ENCODE measurements around the gene OGDHL. TPM values are rescaled to one million over a fixed set of nuclear protein-coding genes. Genes with fewer than 3 reads are reported as not detected.

The OGDHL gene
- total RNA-seq, 1 experiment from 2014 or later, result 1.3 TPM

- TF ChIP-seq POLR2AphosphoS5 (IDR thresholded peaks at IDR 0.05; ENCODE audit: low read depth, low read length), result no peak
- TF ChIP-seq TCF7L2 (IDR thresholded peaks at IDR 0.05; ENCODE audit: low read depth, low read length), result no peak
- TF ChIP-seq SIN3A (IDR thresholded peaks at IDR 0.05; ENCODE audit: borderline replicate concordance, insufficient read depth, low read depth, low read length), result no peak
- TF ChIP-seq CTCF (IDR thresholded peaks at IDR 0.05), result no peak
- TF ChIP-seq REST (IDR thresholded peaks at IDR 0.05; ENCODE audit: insufficient read depth in 1 of 2, low read depth in 2 of 2, low read length in 1 of 2), result no peak
- in situ Hi-C loops (cut with HindIII; ENCODE audit: low pct_unique_long_range_greater_than_20kb, low sequenced_read_pairs), result no loop called here
These were observed 11.6 kb downstream of the OGDHL start for GRCh38 chr10:49750546-49750945.

GRCh38 chr10:49749556-49750491, 12.3 kb downstream of the OGDHL start:
- H3K27me3 ChIP-seq (ENCODE audit: control insufficient read depth, insufficient read depth, low read length), result no peaks in the 10 kb centered on the region
- DNase-seq (ENCODE audit: low read depth, low spot score), result no peak
- CTCF ChIA-PET, result no interaction called here

More at GRCh38 chr10:49750546-49750945, 11.6 kb downstream of the OGDHL start:
- ChIA-PET POLR2A (no interaction called here), CTCF (no interaction called here)
- DNase-seq (ENCODE audit: low read depth, low spot score), result no peak
- intact Hi-C loops (cut with micrococcal nuclease; ENCODE audit: unreplicated experiment), result no loop called here
- BruUV-seq (replicated peaks), result no TSS peak
- Histone ChIP-seq H3K4me1 (ENCODE audit: control insufficient read depth, insufficient read depth, low read length) (no peaks in the 10 kb centered on the region), H3K9me3 (ENCODE audit: control insufficient read depth, insufficient read depth, low read depth, low read length) (no peaks in the 10 kb centered on the region), H3K27ac (ENCODE audit: low read length) (no peak overlapping the region), H3K4me3 (ENCODE audit: low read depth in 2 of 2, low read length in 2 of 2) (no peak overlapping the region), H3K36me3 (ENCODE audit: control insufficient read depth, insufficient read depth, low read length) (no peaks in the 10 kb centered on the region), H3K27me3 (ENCODE audit: control insufficient read depth, insufficient read depth, low read length) (no peaks in the 10 kb centered on the region)
- no peak for ATAC-seq

More at GRCh38 chr10:49749556-49750491, 12.3 kb downstream of the OGDHL start:
- Histone ChIP-seq H3K4me1 (ENCODE audit: control insufficient read depth, insufficient read depth, low read length) (no peaks in the 10 kb centered on the region), H3K27ac (ENCODE audit: low read length) (no peak overlapping the region), H3K9me3 (ENCODE audit: control insufficient read depth, insufficient read depth, low read depth, low read length) (no peaks in the 10 kb centered on the region), H3K4me3 (ENCODE audit: low read depth in 2 of 2, low read length in 2 of 2) (no peak overlapping the region), H3K36me3 (ENCODE audit: control insufficient read depth, insufficient read depth, low read length) (no peaks in the 10 kb centered on the region)
- POLR2A ChIA-PET, result no interaction called here
- intact Hi-C loops (cut with micrococcal nuclease; ENCODE audit: unreplicated experiment), result no loop called here
- BruUV-seq (replicated peaks), result no TSS peak
- no peak for ATAC-seq
- in situ Hi-C loops (cut with HindIII; ENCODE audit: low pct_unique_long_range_greater_than_20kb, low sequenced_read_pairs), result no loop called here
- TF ChIP-seq REST (IDR thresholded peaks at IDR 0.05; ENCODE audit: insufficient read depth in 1 of 2, low read depth in 2 of 2, low read length in 1 of 2) (no peak), CTCF (IDR thresholded peaks at IDR 0.05) (no peak), POLR2AphosphoS5 (IDR thresholded peaks at IDR 0.05; ENCODE audit: low read depth, low read length) (no peak), TCF7L2 (IDR thresholded peaks at IDR 0.05; ENCODE audit: low read depth, low read length) (no peak), SIN3A (IDR thresholded peaks at IDR 0.05; ENCODE audit: borderline replicate concordance, insufficient read depth, low read depth, low read length) (no peak)
